ENCODE measurements around the gene TSPAN7. TPM values are rescaled to one million over a fixed set of nuclear protein-coding genes. Genes with fewer than 3 reads are reported as not detected.

Gene TSPAN7
- total and polyA plus RNA-seq, 2 donors (not counting 1 experiment from before 2014, with no cell fraction given), result 0.03 TPM; not detected in 1

GRCh38 chrX:38515291-38515690, 46.1 kb upstream of the TSPAN7 start:
- H3K27ac ChIP-seq (ENCODE audit: insufficient read depth, low read length), result no peak overlapping the region
- DNase-seq (ENCODE audit: low read depth in 2 of 2), result no peak
- H3K9ac ChIP-seq (ENCODE audit: insufficient read depth, low read length), result no peak overlapping the region
- H3K4me3 ChIP-seq (replicated peaks in 1 of 4; ENCODE audit: control extremely low read depth in 1 of 4, insufficient read depth in 1 of 4, low read depth in 3 of 4, low read length in 4 of 4), result no peak overlapping the region
- H3K27me3 ChIP-seq (ENCODE audit: control insufficient read depth, insufficient read depth, low read length), result no peaks in the 10 kb centered on the region
- H3K4me2 ChIP-seq (ENCODE audit: extremely low read depth, insufficient read depth, low read length), result no peak overlapping the region
- no peaks in the 10 kb centered on the region for H3K4me1 ChIP-seq (ENCODE audit: control insufficient read depth, extremely low read depth, insufficient read depth, low read length)
- no peak overlapping the region for H2AFZ ChIP-seq (ENCODE audit: low read length)
- H3K79me2 ChIP-seq (ENCODE audit: control insufficient read depth, insufficient read depth, low read length), result no peaks in the 10 kb centered on the region
- no peaks in the 10 kb centered on the region for H4K20me1 ChIP-seq (ENCODE audit: control insufficient read depth, extremely low read depth, insufficient read depth, low read length)
- TF ChIP-seq CTCF (conservative IDR thresholded peaks at IDR 0.05 in 1 of 2, IDR thresholded peaks at IDR 0.05 in 1 of 2; ENCODE audit: low read depth in 1 of 2, low read length in 2 of 2) (no peak), EZH2 (IDR thresholded peaks at IDR 0.05; ENCODE audit: low read length, missing control alignments) (no peak)
- no peaks in the 10 kb centered on the region for H3K36me3 ChIP-seq (ENCODE audit: control insufficient read depth, insufficient read depth, low read length)
- no peaks in the 10 kb centered on the region for H3K9me3 ChIP-seq (ENCODE audit: control insufficient read depth, insufficient read depth, low read depth, low read length)

DNA sequence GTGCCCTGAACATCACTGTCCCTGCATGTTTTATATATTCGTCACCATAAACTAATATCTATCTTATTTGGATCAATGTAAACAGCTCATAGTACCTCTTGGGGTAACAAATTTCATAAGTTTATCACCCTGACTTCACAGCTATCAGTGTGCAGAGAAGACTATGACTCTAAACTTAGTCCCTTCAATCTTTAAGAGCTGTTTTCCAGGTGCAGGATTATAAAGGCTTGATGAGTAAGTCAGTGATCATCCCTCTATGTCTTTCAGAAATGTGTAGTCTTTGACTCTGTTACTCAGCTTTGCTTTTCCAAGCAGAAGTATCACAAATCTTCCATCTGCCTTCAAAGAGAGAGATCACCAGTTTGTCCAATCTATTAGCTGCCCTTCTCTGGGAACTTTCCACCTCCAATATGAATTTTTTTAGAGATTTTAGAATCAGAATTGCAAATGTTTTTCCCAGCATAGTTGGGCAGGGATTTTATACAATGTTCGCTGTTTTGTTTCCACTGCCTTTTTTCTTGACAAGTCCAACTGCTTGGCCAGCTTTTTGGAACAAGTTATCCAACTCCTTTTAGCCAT, 45.1 kb upstream of the TSPAN7 start:
- DNase-seq (ENCODE audit: low read depth in 2 of 2), result no peak
- Histone ChIP-seq H3K27ac (ENCODE audit: insufficient read depth, low read length) (no peak overlapping the region), H3K9me3 (ENCODE audit: control insufficient read depth, insufficient read depth, low read depth, low read length) (no peaks in the 10 kb centered on the region), H3K27me3 (ENCODE audit: control insufficient read depth, insufficient read depth, low read length) (no peaks in the 10 kb centered on the region), H2AFZ (ENCODE audit: low read length) (no peak overlapping the region), H3K4me1 (ENCODE audit: control insufficient read depth, extremely low read depth, insufficient read depth, low read length) (no peaks in the 10 kb centered on the region), H4K20me1 (ENCODE audit: control insufficient read depth, extremely low read depth, insufficient read depth, low read length) (no peaks in the 10 kb centered on the region), H3K79me2 (ENCODE audit: control insufficient read depth, insufficient read depth, low read length) (no peaks in the 10 kb centered on the region), H3K36me3 (ENCODE audit: control insufficient read depth, insufficient read depth, low read length) (no peaks in the 10 kb centered on the region), H3K4me2 (ENCODE audit: extremely low read depth, insufficient read depth, low read length) (no peak overlapping the region), H3K9ac (ENCODE audit: insufficient read depth, low read length) (no peak overlapping the region), H3K4me3 (replicated peaks in 1 of 4; ENCODE audit: control extremely low read depth in 1 of 4, insufficient read depth in 1 of 4, low read depth in 3 of 4, low read length in 4 of 4) (no peak overlapping the region)
- TF ChIP-seq EZH2 (IDR thresholded peaks at IDR 0.05; ENCODE audit: low read length, missing control alignments) (no peak), CTCF (conservative IDR thresholded peaks at IDR 0.05 in 1 of 2, IDR thresholded peaks at IDR 0.05 in 1 of 2; ENCODE audit: low read depth in 1 of 2, low read length in 2 of 2) (no peak)

DNA sequence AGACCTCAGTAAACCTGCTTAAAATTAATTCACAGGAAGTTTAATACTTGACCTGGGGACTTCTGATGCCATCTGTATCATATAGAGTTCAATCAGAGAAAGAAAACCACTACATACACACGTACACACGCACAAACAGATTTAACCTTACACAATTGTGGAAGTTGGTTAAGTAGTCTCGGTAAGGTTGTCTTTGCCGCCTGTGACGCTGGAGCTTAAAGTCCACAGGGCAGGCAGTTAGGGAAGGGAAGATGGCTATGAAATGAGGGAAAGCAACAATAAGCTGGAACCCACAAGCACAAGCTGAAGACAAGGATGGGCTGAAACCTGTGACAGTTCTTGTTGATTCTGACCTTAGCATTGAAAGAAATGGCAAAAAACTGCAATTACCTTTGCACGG, 41.7 kb upstream of the TSPAN7 start:
- H3K36me3 ChIP-seq (ENCODE audit: control insufficient read depth, insufficient read depth, low read length), result no peaks in the 10 kb centered on the region
- no peaks in the 10 kb centered on the region for H3K9me3 ChIP-seq (ENCODE audit: control insufficient read depth, insufficient read depth, low read depth, low read length)
- H3K4me1 ChIP-seq (ENCODE audit: control insufficient read depth, extremely low read depth, insufficient read depth, low read length), result no peaks in the 10 kb centered on the region
- no peak overlapping the region for H3K4me3 ChIP-seq (replicated peaks in 1 of 4; ENCODE audit: control extremely low read depth in 1 of 4, insufficient read depth in 1 of 4, low read depth in 3 of 4, low read length in 4 of 4)
- H3K79me2 ChIP-seq (ENCODE audit: control insufficient read depth, insufficient read depth, low read length), result no peaks in the 10 kb centered on the region
- DNase-seq (ENCODE audit: low read depth in 2 of 2), result no peak
- no peak for TF ChIP-seq EZH2 (IDR thresholded peaks at IDR 0.05; ENCODE audit: low read length, missing control alignments)
- no peak for TF ChIP-seq CTCF (conservative IDR thresholded peaks at IDR 0.05 in 1 of 2, IDR thresholded peaks at IDR 0.05 in 1 of 2; ENCODE audit: low read depth in 1 of 2, low read length in 2 of 2)
- H3K27me3 ChIP-seq (ENCODE audit: control insufficient read depth, insufficient read depth, low read length), result no peaks in the 10 kb centered on the region
- H4K20me1 ChIP-seq (ENCODE audit: control insufficient read depth, extremely low read depth, insufficient read depth, low read length), result no peaks in the 10 kb centered on the region
- no peak overlapping the region for H3K9ac ChIP-seq (ENCODE audit: insufficient read depth, low read length)
- no peak overlapping the region for H3K4me2 ChIP-seq (ENCODE audit: extremely low read depth, insufficient read depth, low read length)
- no peak overlapping the region for H2AFZ ChIP-seq (ENCODE audit: low read length)
- H3K27ac ChIP-seq (ENCODE audit: insufficient read depth, low read length), result no peak overlapping the region
